SHP77 (cell line): Measurements from ENCODE around the gene WBP1L.
"Not testable (repeated sequence)": the region's sequence is repeated elsewhere in the genome, so short reads cannot be mapped to it uniquely, and the experiment has no call there.

Source experiments
- DNase-seq, 2 experiments: peaks; one replicate each; lab custom pipeline; 2025; lab: John Stamatoyannopoulos, UW

The WBP1L gene

DNA sequence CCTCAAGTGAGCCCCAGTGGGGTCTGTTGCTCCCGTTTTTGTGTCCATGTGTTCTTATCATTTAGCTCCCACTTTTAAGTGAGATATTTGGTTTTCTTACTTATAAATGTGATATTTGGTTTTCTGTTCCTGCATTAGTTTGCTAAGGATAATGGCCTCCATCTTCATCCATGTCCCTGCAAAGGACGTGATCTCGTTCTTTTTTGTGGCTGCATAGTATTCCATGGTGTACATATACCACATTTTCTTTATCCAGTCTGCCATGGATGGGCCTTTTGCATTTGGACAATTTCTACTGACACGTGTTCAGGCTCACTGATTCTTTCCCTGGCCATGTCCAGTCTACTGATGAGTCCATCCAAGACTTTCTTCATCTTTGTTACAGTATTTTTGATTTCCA, 19.8 kb upstream of the WBP1L start:
- no peak for DNase-seq

DNA sequence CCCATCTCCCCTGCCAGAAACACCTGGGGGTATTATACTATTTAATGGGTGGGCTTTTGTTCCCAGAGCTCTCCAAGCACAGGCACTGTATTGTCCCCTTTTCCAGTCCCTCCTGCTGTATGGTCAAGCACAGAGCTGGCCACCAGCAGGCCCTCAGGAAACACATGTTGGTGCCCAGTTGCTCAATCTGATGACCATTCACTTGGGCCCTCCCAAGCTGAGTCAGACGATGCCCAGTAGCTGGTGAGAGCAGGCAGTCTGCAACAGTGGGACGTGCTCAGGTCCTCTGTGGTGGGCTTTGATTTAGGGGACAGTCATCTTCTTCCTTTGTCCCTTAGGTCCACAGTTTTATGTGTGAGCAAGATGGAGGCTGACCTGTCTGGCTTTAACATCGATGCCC, 17.5 kb upstream of the WBP1L start:
- no peak for DNase-seq

- no peak for DNase-seq
These were observed 16.5 kb upstream of the WBP1L start for GRCh38 chr10:102727037-102727818.

DNA sequence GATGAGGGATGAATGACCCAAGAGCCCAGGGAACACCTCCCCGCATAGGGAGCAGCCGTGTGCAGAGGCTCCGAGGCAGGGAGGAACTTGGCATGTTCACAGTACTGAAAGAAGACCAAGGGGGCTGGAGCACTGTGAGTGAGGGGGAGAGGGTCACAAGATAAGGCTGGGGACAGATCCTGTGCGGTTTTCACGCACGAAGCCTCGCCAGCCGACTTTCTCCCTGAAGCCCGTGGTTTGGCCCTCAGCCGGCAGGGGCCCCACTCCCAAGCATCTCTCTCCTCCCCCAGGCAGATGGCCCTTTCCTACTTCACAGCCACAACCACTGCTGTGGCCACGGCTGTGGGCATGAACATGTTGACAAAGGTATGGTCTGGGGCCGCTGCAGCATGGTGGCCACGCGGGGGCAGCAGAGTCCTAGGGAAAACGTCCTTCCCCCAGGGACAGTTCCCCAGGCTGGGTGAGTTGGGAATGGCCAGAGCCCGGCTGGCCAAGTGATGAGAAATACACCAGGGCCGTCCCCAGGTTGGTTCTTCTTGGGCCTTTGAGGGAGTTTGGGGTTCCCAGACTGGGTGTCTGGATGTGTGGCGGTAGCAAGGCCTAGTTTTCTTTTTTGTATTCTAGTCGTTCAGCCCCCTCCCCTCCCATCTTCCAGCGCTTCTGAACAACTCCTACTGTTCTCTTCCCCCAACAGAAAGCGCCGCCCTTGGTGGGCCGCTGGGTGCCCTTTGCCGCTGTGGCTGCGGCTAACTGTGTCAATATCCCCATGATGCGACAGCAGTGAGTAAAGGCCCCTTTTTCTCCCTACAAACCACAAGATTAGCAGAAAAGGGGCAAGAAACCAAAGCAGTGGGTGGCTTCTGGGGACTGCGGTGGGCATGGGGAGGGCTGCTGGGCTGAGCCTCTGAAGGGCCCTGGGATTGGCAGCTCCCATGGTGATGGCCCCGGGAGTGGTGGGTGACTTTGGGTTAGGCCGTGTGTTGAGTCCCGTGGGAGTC, 14.4 kb upstream of the WBP1L start:
- peak; percentile 67 to 79 for DNase-seq

DNA sequence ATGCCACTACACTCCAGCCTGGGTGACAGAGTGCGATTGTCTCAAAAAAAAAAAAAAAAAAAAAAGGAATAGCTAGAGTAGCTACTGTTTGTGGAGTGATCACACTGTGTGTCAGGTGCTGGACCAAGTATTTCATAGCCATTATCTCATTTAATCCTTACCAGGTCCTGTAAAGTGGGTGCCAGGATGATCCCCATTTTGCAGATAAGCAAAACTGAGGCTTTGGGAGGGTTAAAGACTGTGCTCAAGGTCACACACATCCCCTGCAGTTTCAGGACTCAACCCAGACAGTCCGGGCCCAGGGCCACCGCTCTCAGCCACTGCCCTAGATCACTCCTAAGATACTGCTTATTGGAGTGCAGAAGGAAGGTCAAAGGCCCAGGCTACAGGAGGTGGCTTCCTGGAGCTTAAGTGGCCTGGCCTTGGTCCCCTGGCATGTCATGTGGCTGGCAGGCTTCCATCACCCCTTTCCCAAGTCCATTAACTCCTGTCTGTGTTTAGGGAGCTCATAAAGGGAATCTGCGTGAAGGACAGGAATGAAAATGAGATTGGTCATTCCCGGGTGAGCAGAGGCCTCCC, 12.4 kb upstream of the WBP1L start:
- DNase-seq = no peak

GRCh38 chr10:102732661-102733060, 11.1 kb upstream of the WBP1L start:
- DNase-seq = no peak

GRCh38 chr10:102735065-102735562, 8.6 kb upstream of the WBP1L start:
- DNase-seq = no peak

DNA sequence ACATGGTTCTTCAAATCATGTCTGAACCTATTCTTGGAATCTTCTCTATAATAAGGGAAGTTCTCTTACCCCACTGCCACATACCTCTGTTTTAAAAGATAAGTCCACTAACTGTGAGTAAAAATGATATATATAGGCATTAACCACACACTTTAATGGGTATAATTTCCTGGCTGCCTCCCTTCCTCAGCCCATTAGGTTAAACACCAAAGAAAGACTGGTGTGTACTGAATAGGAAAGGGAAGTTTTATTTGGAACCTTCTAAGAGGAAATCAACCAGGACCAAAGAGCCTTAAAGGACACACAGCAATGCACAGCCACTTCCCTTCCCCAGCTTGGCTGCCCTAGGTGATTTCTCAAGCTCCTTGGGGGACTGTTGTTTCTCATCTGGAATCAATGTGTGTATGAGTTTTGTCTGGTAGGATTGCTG, 5.0 kb upstream of the WBP1L start:
- no peak for DNase-seq

GRCh38 chr10:102740229-102740628, 3.5 kb upstream of the WBP1L start:
- no peak for DNase-seq

- DNase-seq = no peak
These were observed 2.0 kb upstream of the WBP1L start for GRCh38 chr10:102741726-102742237.

GRCh38 chr10:102742313-102742712, 1.4 kb upstream of the WBP1L start:
- not testable (repeated sequence) for DNase-seq

- no peak for DNase-seq
These were observed 615 bp upstream of the WBP1L start for GRCh38 chr10:102743078-102743587.

DNA sequence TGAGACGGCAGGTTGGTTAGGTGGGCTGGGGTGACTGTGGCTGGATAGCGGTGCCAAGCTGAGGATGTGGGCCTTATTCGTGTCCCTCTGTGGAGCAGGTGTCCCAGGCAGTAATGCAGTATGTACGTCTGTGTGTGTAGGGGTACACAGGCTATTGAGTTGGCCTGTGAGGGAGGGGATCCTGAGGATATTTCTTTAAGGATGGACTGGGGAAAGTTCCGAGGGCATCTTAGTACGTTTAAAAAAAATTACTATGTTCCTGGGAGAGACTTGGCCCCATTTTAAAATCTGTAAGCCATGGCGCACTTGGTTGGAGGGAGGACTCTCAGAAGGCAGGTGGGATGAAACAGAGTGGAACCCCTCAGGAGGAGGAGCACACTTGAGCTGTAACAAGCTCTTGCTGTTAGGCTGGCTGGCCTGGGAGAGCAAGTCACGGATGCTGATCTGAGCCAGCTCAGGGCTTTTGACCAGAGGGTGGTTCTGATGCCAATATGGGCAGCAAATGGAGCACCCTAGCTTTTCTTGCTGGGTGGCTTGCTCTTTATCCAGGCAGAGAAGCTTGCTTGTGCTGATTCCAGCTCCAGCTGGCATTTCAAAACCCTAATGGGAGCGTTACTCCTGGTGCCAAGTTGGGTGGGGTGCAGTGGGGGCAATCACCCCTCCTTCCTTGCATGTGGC, 765 bp downstream of the WBP1L start:
- DNase-seq = peak in 1 of 2 experiments; percentile 10

GRCh38 chr10:102745157-102745556, 1.4 kb downstream of the WBP1L start:
- no peak for DNase-seq

GRCh38 chr10:102752266-102752930, 8.7 kb downstream of the WBP1L start:
- DNase-seq = no peak

GRCh38 chr10:102752934-102753664, 9.4 kb downstream of the WBP1L start:
- peak in 1 of 2 experiments; percentile 13 for DNase-seq

- DNase-seq = no peak
These were observed 10.0 kb downstream of the WBP1L start for GRCh38 chr10:102753718-102754117.

GRCh38 chr10:102757323-102757722, 13.6 kb downstream of the WBP1L start:
- DNase-seq = no peak

GRCh38 chr10:102758240-102758932, 14.6 kb downstream of the WBP1L start:
- no peak for DNase-seq
